Activated T-cell treated with anti-CD3 and anti-CD28 coated beads, Interleukin-2, amount 50 U/mL, for 24 hours (primary cell): ENCODE results near the gene NRXN3.

Experiments
- DNase-seq: peaks from one replicate; pipeline ENCODE4 v3.0.0-alpha.2; 2020
- H3K27ac Mint-ChIP-seq: 2 replicates; pipeline ENCODE4 v1.8.0; 2020; ENCODE audit warnings: mild to moderate bottlenecking, mixed read lengths
- H3K27me3 Mint-ChIP-seq: 2 replicates; pipeline ENCODE4 v1.8.0; 2020; ENCODE audit warnings: mixed read lengths
- H3K36me3 Mint-ChIP-seq: 2 replicates; pipeline ENCODE4 v1.8.0; 2020; ENCODE audit warnings: low read depth, mixed read lengths
- H3K4me1 Mint-ChIP-seq: 2 replicates; pipeline ENCODE4 v1.8.0; 2020; ENCODE audit warnings: low read depth, mixed read lengths
- H3K4me3 Mint-ChIP-seq: 2 replicates; pipeline ENCODE4 v1.8.0; 2020; ENCODE audit warnings: mild to moderate bottlenecking, moderate library complexity, mixed read lengths
- H3K9me3 Mint-ChIP-seq: 2 replicates; pipeline ENCODE4 v1.8.0; 2020; ENCODE audit warnings: mixed read lengths

NRXN3 gene

DNA sequence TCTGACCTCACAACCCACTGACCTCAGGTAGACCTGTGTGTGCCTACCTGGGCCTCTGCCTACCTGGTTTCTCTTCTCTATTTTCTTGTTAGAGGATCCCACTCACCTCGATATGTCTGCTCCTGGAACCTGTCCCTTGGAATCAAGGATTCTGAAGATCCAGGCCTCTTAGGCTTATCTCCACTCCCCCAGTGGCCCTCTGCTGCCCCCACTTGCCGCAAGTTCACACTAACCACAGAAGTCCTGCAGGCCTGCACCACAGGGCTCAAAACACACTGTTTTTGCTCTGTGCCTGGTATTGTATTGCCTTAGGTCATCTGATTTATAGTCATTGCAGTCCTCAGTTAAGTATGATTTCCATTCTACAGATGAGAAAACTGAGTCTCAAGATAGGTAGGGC lies 15.3 kb upstream of the NRXN3 start:
- Mint-ChIP-seq H3K36me3 (no peaks in the 10 kb centered on the region), H3K9me3 (no peaks in the 10 kb centered on the region), H3K4me1 (no peaks in the 10 kb centered on the region), H3K27me3 (peaks cover 4% of the 10 kb centered on the region), H3K4me3 (no peak overlapping the region), H3K27ac (no peak overlapping the region)
- no peak for DNase-seq

DNA sequence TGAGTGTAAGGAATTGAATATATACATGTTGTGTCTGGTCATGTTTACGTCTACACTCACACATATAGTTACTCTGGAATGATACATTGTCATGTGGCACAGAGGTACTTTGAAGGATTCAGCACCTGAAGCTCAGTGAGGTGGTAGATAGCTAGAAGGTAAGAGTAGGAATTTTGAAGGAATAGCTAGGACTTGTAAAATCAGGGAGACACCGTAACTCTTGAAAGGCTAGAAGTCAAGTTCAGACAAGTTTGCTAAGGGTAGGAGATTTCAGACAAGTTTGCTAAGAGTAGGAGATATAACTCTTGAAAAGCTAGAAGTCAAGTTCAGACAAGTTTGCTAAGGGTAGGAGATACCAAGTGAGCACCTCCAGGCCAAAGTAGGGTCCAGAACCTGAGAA lies 14.0 kb upstream of the NRXN3 start:
- H3K27ac Mint-ChIP-seq: no peak overlapping the region
- H3K9me3 Mint-ChIP-seq: no peaks in the 10 kb centered on the region
- peaks cover 6% of the 10 kb centered on the region for H3K27me3 Mint-ChIP-seq
- no peaks in the 10 kb centered on the region for H3K4me1 Mint-ChIP-seq
- H3K4me3 Mint-ChIP-seq: no peak overlapping the region
- no peaks in the 10 kb centered on the region for H3K36me3 Mint-ChIP-seq
- no peak for DNase-seq

DNA sequence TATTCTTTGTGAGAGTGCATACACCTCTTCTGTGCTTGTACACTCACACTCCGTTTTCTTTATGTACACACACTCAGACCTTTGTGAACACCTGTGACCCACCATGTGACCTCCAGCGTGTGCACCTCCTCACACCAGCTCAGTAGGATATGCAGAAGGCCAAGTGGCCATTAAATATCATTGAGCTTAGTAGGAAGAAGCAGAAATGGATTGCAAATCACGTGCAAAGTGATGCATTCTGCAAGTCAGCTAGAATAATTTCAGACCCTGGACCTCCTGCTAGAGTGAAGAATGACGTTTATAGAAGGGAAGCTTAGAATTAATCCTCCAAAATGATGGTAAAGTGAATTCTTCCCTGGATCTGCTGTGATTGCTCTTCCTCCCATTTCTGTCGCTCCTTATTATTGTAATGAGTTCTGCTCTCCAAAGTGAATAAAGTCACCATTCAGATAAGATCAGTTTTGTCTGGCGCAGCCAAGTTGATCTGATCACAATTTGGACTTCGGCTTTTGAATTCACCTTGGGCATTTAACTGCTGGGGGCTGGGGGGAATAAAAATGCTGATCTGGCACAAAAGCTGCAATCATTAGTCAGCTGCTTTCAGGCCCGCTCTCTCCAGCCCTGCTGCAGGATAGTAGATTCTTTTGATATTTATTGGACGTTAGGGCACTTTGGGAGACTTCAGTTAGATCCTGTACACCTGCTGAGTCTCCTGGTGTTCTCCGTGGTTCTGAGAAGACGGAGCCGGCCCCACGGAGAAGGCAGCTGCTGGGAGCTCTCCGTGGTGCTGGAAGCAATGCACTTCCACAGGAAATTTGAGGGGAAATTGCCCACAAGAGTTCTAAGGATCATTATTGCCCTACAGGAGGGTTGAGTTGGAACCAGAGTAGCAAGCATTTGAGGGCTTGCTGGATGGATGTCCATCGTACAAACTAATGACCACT lies 12.4 kb upstream of the NRXN3 start:
- no peaks in the 10 kb centered on the region for H3K4me1 Mint-ChIP-seq

DNA sequence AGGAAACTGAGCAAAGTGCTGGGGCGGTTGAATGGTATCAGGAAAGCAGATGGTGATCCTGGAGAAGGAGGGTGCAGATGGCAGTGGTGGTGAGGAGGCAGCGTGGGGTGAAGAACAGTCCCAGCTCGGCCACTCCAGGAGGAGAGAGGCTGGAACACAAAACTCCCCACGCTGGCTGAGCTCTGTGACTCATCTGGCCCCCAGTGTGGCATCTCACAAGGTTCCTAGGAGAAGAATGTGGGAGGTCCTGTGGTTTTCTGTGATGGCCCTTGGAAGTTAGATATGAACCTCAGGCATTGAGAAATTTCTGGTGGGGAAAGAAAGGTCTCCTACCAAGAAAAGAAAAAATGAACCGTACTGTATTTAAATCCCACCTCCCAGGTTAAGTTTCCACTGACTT lies 8.0 kb upstream of the NRXN3 start:
- Mint-ChIP-seq H3K36me3 (no peaks in the 10 kb centered on the region), H3K4me3 (no peak overlapping the region), H3K9me3 (no peaks in the 10 kb centered on the region), H3K4me1 (no peaks in the 10 kb centered on the region), H3K27ac (no peak overlapping the region), H3K27me3 (peaks cover 28% of the 10 kb centered on the region)
- DNase-seq: no peak

More for the DNA sequence above, 12.4 kb upstream of the NRXN3 start:
- no peak overlapping the region for H3K27ac Mint-ChIP-seq
- no peak for DNase-seq
- no peaks in the 10 kb centered on the region for H3K36me3 Mint-ChIP-seq
- H3K27me3 Mint-ChIP-seq: peaks cover 13% of the 10 kb centered on the region
- no peak overlapping the region for H3K4me3 Mint-ChIP-seq
- no peaks in the 10 kb centered on the region for H3K9me3 Mint-ChIP-seq

DNA sequence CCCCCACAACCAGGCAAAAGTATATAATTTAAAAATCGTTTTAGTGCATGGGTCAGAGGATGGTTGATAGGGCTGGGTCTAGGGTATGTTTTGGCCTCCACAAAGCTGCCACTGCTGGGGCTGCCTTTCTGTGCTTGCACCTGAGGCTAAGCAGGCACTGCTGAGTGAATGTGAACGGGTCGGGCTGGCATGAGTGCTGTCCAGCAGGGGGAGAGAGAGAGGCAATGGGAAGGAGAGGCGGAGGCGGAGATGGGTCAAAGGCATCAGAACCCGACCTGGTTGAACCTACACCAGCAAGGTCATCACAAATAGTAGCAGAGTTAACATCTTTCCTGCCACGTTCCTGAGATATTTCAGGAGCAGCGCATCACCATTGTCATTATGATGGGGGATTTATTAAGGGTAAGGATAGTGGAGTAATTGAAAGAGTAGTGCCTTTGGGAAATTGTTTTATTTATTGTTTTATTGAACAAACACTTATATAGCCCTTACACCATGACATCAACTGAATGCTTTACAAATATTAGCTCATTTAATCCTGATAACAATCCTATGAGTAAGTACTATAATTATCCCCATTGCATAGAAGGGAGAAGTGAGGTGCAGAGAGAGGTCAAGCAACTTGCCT lies 5.8 kb upstream of the NRXN3 start:
- Mint-ChIP-seq H3K9me3 (no peaks in the 10 kb centered on the region), H3K36me3 (no peaks in the 10 kb centered on the region), H3K27me3 (peaks cover 28% of the 10 kb centered on the region), H3K27ac (no peak overlapping the region), H3K4me3 (no peak overlapping the region), H3K4me1 (no peaks in the 10 kb centered on the region)
- DNase-seq: no peak

DNA sequence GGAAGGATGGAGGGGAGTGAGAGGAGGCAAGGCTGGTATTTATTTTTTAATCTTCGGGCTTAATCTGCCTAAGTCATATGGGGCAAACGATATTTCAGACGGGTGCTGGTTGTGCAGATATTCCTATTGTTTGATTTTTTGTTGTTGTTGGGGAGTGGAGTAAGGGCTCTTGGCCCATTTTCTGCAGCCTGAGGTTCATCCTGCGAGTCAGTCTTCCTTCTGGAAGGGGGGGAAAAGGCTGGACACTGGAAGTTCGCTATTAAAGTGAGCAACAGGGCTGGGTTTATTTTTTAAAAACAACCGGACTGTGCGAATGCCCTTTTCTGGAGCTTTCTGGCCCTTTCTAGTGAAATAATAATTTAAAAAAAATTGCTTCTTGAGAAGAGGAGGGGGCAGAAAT lies 2.3 kb downstream of the NRXN3 start:
- Mint-ChIP-seq H3K4me1 (no peaks in the 10 kb centered on the region), H3K27ac (no peak overlapping the region), H3K27me3 (peaks cover 14% of the 10 kb centered on the region), H3K9me3 (no peaks in the 10 kb centered on the region), H3K4me3 (no peak overlapping the region), H3K36me3 (no peaks in the 10 kb centered on the region)
- DNase-seq: no peak

DNA sequence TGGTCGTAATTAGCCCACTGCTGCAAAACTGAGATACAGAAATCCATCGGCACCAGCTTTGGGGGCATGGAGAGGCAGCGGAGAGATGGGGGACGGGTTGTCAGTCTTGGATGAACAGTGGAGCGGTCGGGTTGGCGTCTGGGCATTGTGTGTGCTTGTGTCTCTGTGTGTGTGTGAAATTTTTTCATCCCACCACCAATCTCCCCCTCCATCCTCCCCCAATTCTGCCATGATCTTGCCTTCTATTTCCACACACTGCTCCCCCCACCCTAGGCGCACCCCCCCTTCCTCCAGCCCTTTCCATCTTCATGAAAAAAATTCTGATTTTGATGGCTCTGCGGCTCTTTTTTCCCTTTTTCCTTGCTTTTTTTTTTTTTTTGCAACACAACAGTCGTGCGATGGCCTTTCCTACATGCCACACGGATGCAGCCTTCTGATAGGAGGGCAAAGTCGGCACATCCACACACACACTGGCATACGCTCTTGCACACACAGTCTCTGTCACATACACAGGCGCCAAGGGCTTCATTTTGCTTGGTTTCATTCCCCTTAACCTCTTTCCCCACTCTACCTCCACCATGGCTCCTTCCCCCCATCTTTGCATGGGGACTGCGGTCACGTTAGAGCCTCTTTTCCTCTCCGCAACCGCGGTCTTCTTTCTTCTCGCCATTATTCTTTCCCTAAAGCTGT lies 3.3 kb downstream of the NRXN3 start:
- Mint-ChIP-seq H3K4me3 (no peak overlapping the region), H3K9me3 (no peaks in the 10 kb centered on the region), H3K27ac (no peak overlapping the region), H3K4me1 (no peaks in the 10 kb centered on the region), H3K36me3 (no peaks in the 10 kb centered on the region), H3K27me3 (peaks cover 14% of the 10 kb centered on the region)
- no peak for DNase-seq

DNA sequence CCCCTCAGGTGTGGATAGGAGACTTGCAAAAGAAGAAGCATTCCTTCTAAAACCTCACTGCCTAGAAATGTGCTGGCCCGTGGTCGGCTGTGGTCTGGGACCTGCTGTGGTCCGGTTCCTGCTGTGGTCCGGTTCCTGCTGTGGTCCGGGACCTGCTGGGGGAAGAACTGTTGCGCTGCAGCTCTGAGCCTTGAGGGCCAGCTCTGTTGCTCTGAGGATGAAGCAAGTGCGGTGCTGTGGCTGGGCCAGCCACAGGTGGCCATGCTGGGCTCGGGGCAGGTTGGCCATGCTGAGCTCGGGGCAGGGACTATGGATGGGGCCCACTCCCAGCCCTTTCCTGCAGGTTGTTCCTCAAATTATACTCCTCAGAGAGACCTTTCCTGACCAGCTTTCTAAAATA lies 5.2 kb downstream of the NRXN3 start:
- H3K4me3 Mint-ChIP-seq: no peak overlapping the region
- no peak for DNase-seq
- H3K36me3 Mint-ChIP-seq: no peaks in the 10 kb centered on the region
- H3K27ac Mint-ChIP-seq: no peak overlapping the region
- peaks cover 14% of the 10 kb centered on the region for H3K27me3 Mint-ChIP-seq
- H3K4me1 Mint-ChIP-seq: no peaks in the 10 kb centered on the region
- H3K9me3 Mint-ChIP-seq: no peaks in the 10 kb centered on the region

DNA sequence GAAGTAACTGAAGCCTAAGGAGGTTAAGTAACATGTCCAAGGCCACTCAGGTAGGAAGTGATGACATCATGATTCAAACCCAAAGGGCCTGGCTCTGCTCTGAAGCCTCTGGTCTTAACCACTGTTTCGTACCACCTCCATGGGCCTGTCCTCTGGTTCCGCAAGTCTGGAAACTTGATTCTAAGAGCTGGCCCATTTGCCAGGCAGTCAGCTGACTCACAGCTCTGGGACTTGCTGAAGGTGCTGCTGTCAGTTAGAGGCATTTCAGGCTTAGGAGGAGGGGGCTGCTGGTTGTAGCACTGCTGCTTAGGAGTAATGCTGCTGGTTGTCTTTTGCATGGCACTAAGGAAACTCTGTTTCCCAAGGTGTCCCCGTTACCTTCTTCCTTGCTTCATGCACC lies 7.9 kb downstream of the NRXN3 start:
- H3K9me3 Mint-ChIP-seq: no peaks in the 10 kb centered on the region
- H3K27me3 Mint-ChIP-seq: peaks cover 4% of the 10 kb centered on the region
- no peaks in the 10 kb centered on the region for H3K4me1 Mint-ChIP-seq
- DNase-seq: no peak
- no peak overlapping the region for H3K4me3 Mint-ChIP-seq
- no peak overlapping the region for H3K27ac Mint-ChIP-seq
- no peaks in the 10 kb centered on the region for H3K36me3 Mint-ChIP-seq

DNA sequence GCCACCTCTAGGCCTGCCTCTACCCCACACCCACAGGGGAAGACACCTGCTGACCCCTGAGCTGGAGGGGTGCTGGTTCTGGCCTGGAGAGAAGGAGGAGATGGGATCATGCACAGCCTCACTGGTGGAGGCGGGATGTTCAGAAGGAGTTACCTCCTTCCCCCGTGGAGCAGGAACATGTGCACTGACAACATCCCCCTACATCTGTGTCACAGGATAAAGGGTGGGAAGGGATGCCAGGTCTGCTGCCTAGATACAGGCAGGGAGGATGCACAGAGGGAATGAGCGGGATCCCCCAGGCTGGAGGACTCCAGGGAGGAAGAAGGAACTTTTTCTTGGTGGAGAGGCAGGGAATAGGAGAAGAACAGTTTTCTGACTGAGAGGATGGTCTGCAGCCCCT lies 8.8 kb downstream of the NRXN3 start:
- no peaks in the 10 kb centered on the region for H3K9me3 Mint-ChIP-seq
- no peaks in the 10 kb centered on the region for H3K36me3 Mint-ChIP-seq
- H3K4me1 Mint-ChIP-seq: no peaks in the 10 kb centered on the region
- peaks cover 4% of the 10 kb centered on the region for H3K27me3 Mint-ChIP-seq
- no peak overlapping the region for H3K27ac Mint-ChIP-seq
- DNase-seq: no peak
- H3K4me3 Mint-ChIP-seq: no peak overlapping the region

DNA sequence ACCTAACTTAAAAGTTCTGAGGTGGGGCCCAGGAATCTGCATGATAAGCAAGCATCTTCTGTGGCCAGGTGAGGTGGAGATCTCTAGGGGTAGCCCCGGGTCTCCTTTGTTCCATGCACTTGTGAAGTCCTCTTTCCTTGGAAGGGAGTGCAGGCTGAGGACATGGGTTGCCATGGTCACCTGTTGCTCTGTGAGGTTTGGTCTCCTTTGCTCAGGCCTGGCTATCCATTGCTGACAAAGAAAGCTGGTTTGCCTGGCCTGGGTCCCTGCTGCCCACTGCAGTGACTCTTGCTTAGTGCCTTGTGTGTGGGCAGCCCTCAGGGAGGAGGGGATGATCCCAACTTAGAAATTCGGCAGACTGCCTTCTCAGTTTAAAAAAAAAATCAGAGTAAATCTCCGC lies 11.1 kb downstream of the NRXN3 start:
- no peak overlapping the region for H3K27ac Mint-ChIP-seq
- H3K4me1 Mint-ChIP-seq: no peaks in the 10 kb centered on the region
- H3K27me3 Mint-ChIP-seq: peaks cover 3% of the 10 kb centered on the region
- DNase-seq: no peak
- no peak overlapping the region for H3K4me3 Mint-ChIP-seq
- H3K9me3 Mint-ChIP-seq: no peaks in the 10 kb centered on the region
- no peaks in the 10 kb centered on the region for H3K36me3 Mint-ChIP-seq

DNA sequence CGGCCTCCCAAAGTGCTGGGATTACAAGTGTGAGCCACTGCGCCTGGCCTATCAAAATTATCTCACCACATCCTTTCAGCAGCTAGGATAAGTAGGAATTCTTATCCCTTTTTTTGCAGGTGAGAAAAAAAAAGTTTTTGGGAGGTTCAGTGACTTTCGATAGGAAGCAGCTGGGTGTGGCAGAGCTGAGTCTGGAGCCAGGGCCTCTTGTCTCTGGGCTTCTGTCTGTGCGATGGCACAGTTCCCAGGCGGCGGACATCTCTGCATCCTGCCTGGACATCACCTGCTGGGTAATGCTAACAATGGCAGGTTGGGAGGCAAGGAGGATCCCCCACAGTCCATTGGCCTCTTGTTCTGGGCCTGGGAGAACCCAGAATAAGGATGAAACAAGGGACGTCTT lies 12.5 kb downstream of the NRXN3 start:
- Mint-ChIP-seq H3K9me3 (no peaks in the 10 kb centered on the region), H3K36me3 (no peaks in the 10 kb centered on the region), H3K27me3 (peaks cover 3% of the 10 kb centered on the region), H3K27ac (no peak overlapping the region), H3K4me3 (no peak overlapping the region), H3K4me1 (no peaks in the 10 kb centered on the region)
- DNase-seq: no peak

DNA sequence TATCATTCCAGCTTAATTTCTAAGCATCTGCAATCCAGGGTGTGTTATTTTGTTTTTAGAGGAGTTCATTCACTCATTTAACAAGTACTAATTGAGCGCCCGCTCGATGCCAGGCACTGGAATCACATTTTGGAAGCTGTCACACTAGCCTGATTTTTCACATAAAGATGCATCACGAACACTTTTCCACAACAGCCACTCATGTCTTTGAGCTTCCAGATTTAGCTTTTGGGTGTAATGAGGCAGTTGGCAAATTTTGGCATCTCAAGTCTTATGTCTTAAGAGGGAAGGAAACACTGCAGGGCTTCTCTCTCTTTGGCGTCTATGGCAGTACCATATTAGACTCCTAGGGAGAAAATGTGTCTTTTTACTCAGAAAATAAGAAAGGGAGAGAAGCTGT lies 14.0 kb downstream of the NRXN3 start:
- H3K36me3 Mint-ChIP-seq: no peaks in the 10 kb centered on the region
- H3K4me1 Mint-ChIP-seq: no peaks in the 10 kb centered on the region
- H3K27ac Mint-ChIP-seq: no peak overlapping the region
- DNase-seq: no peak
- H3K4me3 Mint-ChIP-seq: no peak overlapping the region
- peaks cover 3% of the 10 kb centered on the region for H3K27me3 Mint-ChIP-seq
- H3K9me3 Mint-ChIP-seq: no peaks in the 10 kb centered on the region

DNA sequence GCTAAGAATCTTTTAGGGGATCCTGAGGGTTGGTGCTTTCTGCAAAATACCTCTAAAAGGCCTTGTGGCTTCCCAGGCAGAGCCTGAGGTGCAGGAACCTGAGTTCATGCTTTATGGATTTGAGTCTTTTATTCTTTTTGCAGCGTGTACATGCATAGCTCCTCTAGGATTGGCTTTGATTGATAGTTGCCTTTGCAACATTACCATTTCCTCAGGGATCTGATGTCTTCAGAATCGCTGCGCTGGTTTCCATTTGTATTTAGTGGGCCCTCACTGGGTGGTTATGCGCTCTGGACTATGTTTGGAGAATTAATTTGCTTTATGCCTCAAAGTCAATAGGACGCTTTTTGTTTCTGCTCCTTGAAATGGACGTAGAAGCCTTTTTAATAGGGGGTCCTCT lies 16.1 kb downstream of the NRXN3 start:
- Mint-ChIP-seq H3K4me1 (no peaks in the 10 kb centered on the region), H3K27me3 (peaks cover 7% of the 10 kb centered on the region), H3K36me3 (no peaks in the 10 kb centered on the region), H3K4me3 (no peak overlapping the region), H3K27ac (no peak overlapping the region), H3K9me3 (no peaks in the 10 kb centered on the region)
- DNase-seq: no peak

DNA sequence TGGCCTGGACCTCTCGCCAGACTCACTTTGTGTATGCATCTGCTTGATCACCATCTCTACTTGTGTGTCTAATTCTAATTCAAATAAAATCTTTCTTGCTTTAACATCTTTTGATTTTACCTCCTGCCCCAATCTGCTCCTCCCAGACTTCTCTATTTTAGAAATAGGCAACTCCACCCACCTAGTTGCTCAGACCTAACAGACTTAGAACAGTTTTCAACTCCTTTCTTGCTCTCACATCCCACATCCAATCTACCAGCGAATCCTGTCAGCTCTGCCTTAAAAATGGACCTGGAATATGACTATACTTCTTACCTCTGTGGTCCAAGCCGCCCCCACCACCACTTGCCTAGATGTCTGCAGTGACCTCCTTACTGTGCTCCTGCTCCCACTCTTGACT lies 18.7 kb downstream of the NRXN3 start:
- Mint-ChIP-seq H3K4me3 (no peak overlapping the region), H3K9me3 (no peaks in the 10 kb centered on the region), H3K27me3 (peaks cover 7% of the 10 kb centered on the region), H3K27ac (no peak overlapping the region), H3K36me3 (no peaks in the 10 kb centered on the region), H3K4me1 (no peaks in the 10 kb centered on the region)
- no peak for DNase-seq
